IMR-90 (cell line): Measurements from ENCODE around the gene GPT2. TPM values are rescaled to one million over a fixed set of nuclear protein-coding genes. Genes with fewer than 3 reads are reported as not detected.

Source experiments
- ATAC-seq: fragments of 200-7000 bp; cut with Tn5 transposase; 2 replicates; pipeline ENCODE4 v1.9.1; 2020; ENCODE audit warnings: low read depth, mild to moderate bottlenecking, moderate library complexity
- BruUV-seq: library from RNA; stranded (reverse); fragments of 400-500 nt; replicated peaks from 2 replicates; lab custom pipeline; 2021; lab: Mats Ljungman, UMichigan
- CTCF ChIA-PET: fragments of 300-600 bp; formaldehyde crosslinking; extraction: SDS; loops from one replicate; lab custom pipeline; 2021; ENCODE audit warnings: antibody characterized with exemption; lab: Yijun Ruan, JAX
- POLR2A ChIA-PET: fragments of 300-600 bp; sonication (Branson Sonifier 250); formaldehyde crosslinking; loops from one replicate; lab custom pipeline; 2022; ENCODE audit warnings: antibody characterized with exemption; ENCODE audit not compliant: unreplicated experiment; lab: Charles Lee
- DNase-seq: peaks from one replicate; pipeline ENCODE4 v3.0.0; 2013
- H2AFZ ChIP-seq: replicated peaks from 2 replicates; pipeline ENCODE3; 2013; ENCODE audit warnings: low read length, mild to moderate bottlenecking; ENCODE audit not compliant: poor library complexity
- H2AK5ac ChIP-seq: 2 replicates; pipeline ENCODE4 v1.6.1; 2013; ENCODE audit warnings: low read depth, low read length, inconsistent platforms
- H2AK9ac ChIP-seq: replicated peaks from 2 replicates; pipeline ENCODE3; 2013; ENCODE audit warnings: mild to moderate bottlenecking, low read depth, low read length, moderate library complexity; ENCODE audit not compliant: poor library complexity
- H2BK120ac ChIP-seq: 2 replicates; pipeline ENCODE4 v1.6.1; 2013; ENCODE audit warnings: low read depth, low read length, inconsistent platforms
- H2BK15ac ChIP-seq: 3 replicates; pipeline ENCODE4 v1.6.1; 2013; ENCODE audit warnings: low read depth, low read length, inconsistent platforms
- H2BK20ac ChIP-seq: 2 replicates; pipeline ENCODE4 v1.6.1; 2013; ENCODE audit warnings: low read depth, mild to moderate bottlenecking, inconsistent platforms, low read length, moderate library complexity
- H2BK5ac ChIP-seq: 2 replicates; pipeline ENCODE4 v1.6.1; 2013; ENCODE audit warnings: mild to moderate bottlenecking, low read depth, low read length, inconsistent platforms; ENCODE audit not compliant: poor library complexity, severe bottlenecking
- H3K14ac ChIP-seq: replicated peaks from 2 replicates; pipeline ENCODE4 v1.6.1; 2013; ENCODE audit warnings: low read depth, low read length, inconsistent platforms
- H3K18ac ChIP-seq: 2 replicates; pipeline ENCODE4 v1.6.1; 2013; ENCODE audit warnings: low read depth, low read length, control low read depth
- H3K23ac ChIP-seq: 2 replicates; pipeline ENCODE4 v1.6.1; 2013; ENCODE audit warnings: low read depth, low read length, inconsistent platforms
- H3K27ac ChIP-seq: 2 replicates; pipeline ENCODE4 v1.5.1; 2013; ENCODE audit warnings: mild to moderate bottlenecking, control low read depth, low read length; ENCODE audit not compliant: insufficient read depth
- H3K27me3 ChIP-seq: 2 replicates; pipeline ENCODE4 v1.6.1; 2013; ENCODE audit warnings: low read length; ENCODE audit not compliant: control insufficient read depth, insufficient read depth
- H3K36me3 ChIP-seq: 2 replicates; pipeline ENCODE4 v1.6.1; 2013; ENCODE audit warnings: low read length, mixed read lengths; ENCODE audit not compliant: control insufficient read depth, insufficient read depth
- H3K4ac ChIP-seq: 2 replicates; pipeline ENCODE4 v1.6.1; 2013; ENCODE audit warnings: low read depth, low read length, inconsistent platforms
- H3K4me1 ChIP-seq: 2 replicates; pipeline ENCODE4 v1.6.1; 2013; ENCODE audit warnings: low read length, mixed read lengths; ENCODE audit not compliant: control insufficient read depth, insufficient read depth
- H3K4me2 ChIP-seq: 2 replicates; pipeline ENCODE4 v1.6.1; 2013; ENCODE audit warnings: low read depth, mild to moderate bottlenecking, control low read depth, low read length, moderate library complexity
- H3K4me3 ChIP-seq: 2 replicates; pipeline ENCODE4 v1.5.1; 2013; ENCODE audit warnings: low read depth, mild to moderate bottlenecking, control low read depth, low read length, moderate library complexity; ENCODE audit not compliant: insufficient read depth
- H3K56ac ChIP-seq: 2 replicates; pipeline ENCODE4 v1.6.1; 2013; ENCODE audit warnings: low read length, inconsistent platforms; ENCODE audit not compliant: insufficient read depth; ENCODE audit errors: extremely low read depth
- H3K79me1 ChIP-seq, 2 experiments: 2 replicates each; pipeline ENCODE4 v1.6.1; 2013; ENCODE audit warnings: low read length in 2 of 2, inconsistent platforms in 1 of 2, low read depth in 1 of 2
- H3K9ac ChIP-seq: 2 replicates; pipeline ENCODE4 v1.6.1; 2013; ENCODE audit warnings: low read depth, low read length, control low read depth
- H3K9me1 ChIP-seq: 2 replicates; pipeline ENCODE4 v1.6.1; 2013; ENCODE audit warnings: low read length, inconsistent platforms; ENCODE audit not compliant: insufficient read depth
- H3K9me3 ChIP-seq: 2 replicates; pipeline ENCODE4 v1.6.1; 2013; ENCODE audit warnings: low read length; ENCODE audit not compliant: control insufficient read depth, insufficient read depth
- H4K20me1 ChIP-seq: 2 replicates; pipeline ENCODE4 v1.6.1; 2013; ENCODE audit warnings: low read length, inconsistent platforms; ENCODE audit not compliant: insufficient read depth
- H4K5ac ChIP-seq: 2 replicates; pipeline ENCODE4 v1.6.1; 2013; ENCODE audit warnings: mild to moderate bottlenecking, low read depth, low read length, control low read depth
- H4K8ac ChIP-seq, 2 experiments: 2 replicates each; pipeline ENCODE4 v1.6.1; 2013; ENCODE audit warnings: low read depth in 2 of 2, low read length in 2 of 2, control low read depth in 1 of 2, inconsistent platforms in 1 of 2
- H4K91ac ChIP-seq: 2 replicates; pipeline ENCODE4 v1.6.1; 2013; ENCODE audit warnings: low read depth, low read length, inconsistent platforms; ENCODE audit not compliant: insufficient read depth
- BHLHE40 ChIP-seq: fragments of 150-350 bp; IDR thresholded peaks from 2 replicates; pipeline ENCODE4 v1.6.1; 2016; ENCODE audit warnings: mild to moderate bottlenecking, low read depth, low read length
- CEBPB ChIP-seq: IDR thresholded peaks from 2 replicates; pipeline ENCODE4 v1.6.1; 2012; ENCODE audit warnings: low read depth, low read length, improper control_type of control experiment
- CTCF ChIP-seq: conservative IDR thresholded peaks from 2 replicates; pipeline ENCODE4 v1.5.1; 2012; ENCODE audit warnings: mild to moderate bottlenecking, low read depth, low read length, improper control_type of control experiment
- ELK1 ChIP-seq: fragments of 150-350 bp; IDR thresholded peaks from 2 replicates; pipeline ENCODE4 v1.6.1; 2016; ENCODE audit warnings: low read depth, mild to moderate bottlenecking, low read length, moderate library complexity, borderline replicate concordance
- FOS ChIP-seq: fragments of 150-350 bp; IDR thresholded peaks from 2 replicates; pipeline ENCODE4 v1.6.1; 2016; ENCODE audit warnings: low read depth, low read length
- MAZ ChIP-seq: IDR thresholded peaks from 2 replicates; pipeline ENCODE4 v1.6.1; 2012; ENCODE audit warnings: low read depth, mild to moderate bottlenecking, low read length, improper control_type of control experiment, moderate library complexity, borderline replicate concordance
- NFE2L2 ChIP-seq: fragments of 150-350 bp; IDR thresholded peaks from 2 replicates; pipeline ENCODE4 v1.6.1; 2016; ENCODE audit warnings: low read depth, mild to moderate bottlenecking, low read length
- POLR2A ChIP-seq: IDR thresholded peaks from 2 replicates; pipeline ENCODE4 v1.6.1; 2012; ENCODE audit warnings: mild to moderate bottlenecking, low read depth, low read length
- RAD21 ChIP-seq: IDR thresholded peaks from 2 replicates; pipeline ENCODE4 v1.6.1; 2012; ENCODE audit warnings: low read length, improper control_type of control experiment
- RFX5 ChIP-seq: IDR thresholded peaks from 2 replicates; pipeline ENCODE4 v1.8.0; 2012; ENCODE audit warnings: low read depth, mild to moderate bottlenecking, low read length, moderate library complexity
- WGBS, 2 experiments: methylation state at CpG; one replicate each; pipeline versions ENCODE4 v1.1.5 to v1.1.7; 2013; ENCODE audit warnings: missing lambda C conversion rate in 2 of 2; ENCODE audit not compliant: insufficient read length in 1 of 2; ENCODE audit errors: extremely low coverage in 2 of 2; 5-methylcytosine and 5-hydroxymethylcytosine counted together
- dilution Hi-C: fragments of 300-500 bp; cut with HindIII; formaldehyde crosslinking; loops from one replicate; pipeline ENCODE4 v1.14.3; 2018; ENCODE audit warnings: low sequenced_read_pairs; ENCODE audit not compliant: unreplicated experiment
- in situ Hi-C: fragments of 300-500 bp; cut with MboI; formaldehyde crosslinking; loops from 3 replicates; pipeline ENCODE4 v1.14.3; 2019; ENCODE audit warnings: low sequenced_read_pairs, inconsistent platforms, mixed read lengths
- intact Hi-C: fragments of 100-400 bp; cut with micrococcal nuclease; formaldehyde crosslinking; loops from 2 replicates; pipeline ENCODE4 v1.10.0; 2022
- polyA plus RNA-seq, 3 experiments: library from polyadenylated mRNA; depleted of rRNA; stranded (reverse); fragments of >200 nt; gene quantifications; 2 replicates each; pipeline ENCODE4 v1.2.3, GENCODE V29; 2012; ENCODE audit warnings: low replicate concordance in 1 of 3
- total RNA-seq: library from RNA; depleted of rRNA; stranded (reverse); fragments of >200 nt; gene quantifications from 2 replicates; pipeline ENCODE4 v1.2.3, GENCODE V29; 2012

The GPT2 gene
- total and polyA plus RNA-seq, 2 of the 4 experiments (the other 2 are of a cell fraction), result 26.4 to 31.5 TPM

GRCh38 chr16:46970089-46970488 lies 85.9 kb downstream of the GPT2 start:
- H3K23ac ChIP-seq, result no peak overlapping the region
- H3K14ac ChIP-seq, result no peak overlapping the region
- DNase-seq (no peak), ATAC-seq (no peak)
- H3K4me3 ChIP-seq, result no peak overlapping the region
- in situ Hi-C loops (no loop called here), dilution Hi-C loops (no loop called here), intact Hi-C loops (no loop called here)
- ChIA-PET POLR2A (no interaction called here), CTCF (interaction anchor here (0.5 to 0.6 kb wide), 2 partner anchors 20 to 364 kb away, joined by 4 to 8 read pairs; no protein-coding TSS in a partner anchor)
- WGBS, 2 experiments, result no CpG with 5 or more reads among the region's 2 CpGs
- H4K20me1 ChIP-seq, result peaks cover 34% of the 10 kb centered on the region
- TF ChIP-seq BHLHE40 (no peak), CTCF (no peak), MAZ (no peak), ELK1 (no peak), RFX5 (no peak), RAD21 (no peak), POLR2A (no peak), FOS (no peak), NFE2L2 (no peak), CEBPB (no peak)
- H2BK15ac ChIP-seq, result no peak overlapping the region
- H3K9me1 ChIP-seq, result peaks cover 7% of the 10 kb centered on the region
- H3K56ac ChIP-seq, result no peak overlapping the region
- H2BK5ac ChIP-seq, result no peak overlapping the region
- BruUV-seq, result no TSS peak
- no peak overlapping the region for H3K18ac ChIP-seq
- H3K36me3 ChIP-seq, result peaks cover 38% of the 10 kb centered on the region
- no peak overlapping the region for H4K91ac ChIP-seq
- H2AK9ac ChIP-seq, result no peak overlapping the region
- H2BK20ac ChIP-seq, result no peak overlapping the region
- H2AFZ ChIP-seq, result no peak overlapping the region
- H3K4me1 ChIP-seq, result peaks cover 8% of the 10 kb centered on the region
- no peak overlapping the region for H2BK120ac ChIP-seq
- peaks cover 22 to 42% of the 10 kb centered on the region in 2 experiments for H3K79me1 ChIP-seq
- H4K5ac ChIP-seq, result no peak overlapping the region
- no peak overlapping the region for H3K4me2 ChIP-seq
- H3K9ac ChIP-seq, result no peak overlapping the region
- no peak overlapping the region for H3K4ac ChIP-seq
- H3K27me3 ChIP-seq, result no peaks in the 10 kb centered on the region
- H3K9me3 ChIP-seq, result no peaks in the 10 kb centered on the region
- H2AK5ac ChIP-seq, result no peak overlapping the region
- no peak overlapping the region for H4K8ac ChIP-seq
- no peak overlapping the region for H3K27ac ChIP-seq
